ENCODE data around the gene SUB1.

DNA sequence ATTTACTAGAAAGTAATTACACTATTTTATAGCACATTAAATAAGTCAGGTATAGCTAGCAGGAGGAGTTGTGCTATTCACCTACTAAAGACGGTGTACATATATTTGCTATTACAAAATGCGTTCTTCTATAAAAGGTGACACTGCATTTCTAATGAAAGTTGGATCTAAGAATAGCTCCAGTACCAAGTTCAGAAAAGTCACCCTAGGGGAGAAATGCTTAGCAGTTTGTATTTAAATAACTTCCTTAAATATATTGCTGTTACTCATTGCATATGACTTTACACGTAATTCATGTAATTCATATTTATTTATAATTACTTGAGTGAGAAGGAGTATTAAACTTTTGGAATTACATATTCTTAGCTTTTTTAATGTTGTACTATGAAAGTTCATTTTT lies 7.0 kb upstream of the SUB1 start:
- TF ChIP-seq, protein P1, sequence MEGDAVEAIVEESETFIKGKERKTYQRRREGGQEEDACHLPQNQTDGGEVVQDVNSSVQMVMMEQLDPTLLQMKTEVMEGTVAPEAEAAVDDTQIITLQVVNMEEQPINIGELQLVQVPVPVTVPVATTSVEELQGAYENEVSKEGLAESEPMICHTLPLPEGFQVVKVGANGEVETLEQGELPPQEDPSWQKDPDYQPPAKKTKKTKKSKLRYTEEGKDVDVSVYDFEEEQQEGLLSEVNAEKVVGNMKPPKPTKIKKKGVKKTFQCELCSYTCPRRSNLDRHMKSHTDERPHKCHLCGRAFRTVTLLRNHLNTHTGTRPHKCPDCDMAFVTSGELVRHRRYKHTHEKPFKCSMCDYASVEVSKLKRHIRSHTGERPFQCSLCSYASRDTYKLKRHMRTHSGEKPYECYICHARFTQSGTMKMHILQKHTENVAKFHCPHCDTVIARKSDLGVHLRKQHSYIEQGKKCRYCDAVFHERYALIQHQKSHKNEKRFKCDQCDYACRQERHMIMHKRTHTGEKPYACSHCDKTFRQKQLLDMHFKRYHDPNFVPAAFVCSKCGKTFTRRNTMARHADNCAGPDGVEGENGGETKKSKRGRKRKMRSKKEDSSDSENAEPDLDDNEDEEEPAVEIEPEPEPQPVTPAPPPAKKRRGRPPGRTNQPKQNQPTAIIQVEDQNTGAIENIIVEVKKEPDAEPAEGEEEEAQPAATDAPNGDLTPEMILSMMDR (conservative IDR thresholded peaks at IDR 0.05; ENCODE audit: low read depth, low read length): no peak
- no peak for TF ChIP-seq EZH2 (IDR thresholded peaks at IDR 0.05; ENCODE audit: borderline replicate concordance, low read depth, low read length, poor library complexity, severe bottlenecking)

Data from A673 (cell line).